Uterus (tissue), 4 donors: Measurements from ENCODE around the gene CLPTM1L. TPM values are rescaled to one million over a fixed set of nuclear protein-coding genes. Genes with fewer than 3 reads are reported as not detected.
"Not testable (repeated sequence)": the region's sequence is repeated elsewhere in the genome, so short reads cannot be mapped to it uniquely, and the experiment has no call there.

Source experiments
- DNase-seq, 2 donors: peaks; one replicate each; pipeline ENCODE4 v3.0.0-alpha.2; 2019 to 2020
- H3K27ac ChIP-seq, 2 donors: fragments of 200-600 bp; sonication (generic); 1 replicate in 1 of 2; 2 replicates in 1 of 2; pipeline ENCODE4 v1.5.1; 2016 to 2018
- H3K27me3 ChIP-seq, 2 donors: fragments of 200-600 bp; sonication (generic); one replicate each; pipeline ENCODE4 v1.5.1; 2018 to 2019; ENCODE audit warnings: control low read depth in 1 of 2
- H3K36me3 ChIP-seq, 2 donors: fragments of 200-600 bp; sonication (generic); one replicate each; pipeline ENCODE4 v1.5.1; 2019; ENCODE audit warnings: control low read depth in 1 of 2
- H3K4me1 ChIP-seq, 2 donors: fragments of 200-600 bp; sonication (generic); one replicate each; pipeline ENCODE4 v1.5.1; 2018 to 2019; ENCODE audit warnings: control low read depth in 1 of 2
- H3K4me3 ChIP-seq, 2 donors: fragments of 200-600 bp; sonication (generic); 1 replicate in 1 of 2; 2 replicates in 1 of 2; pipeline ENCODE4 v1.5.1; 2018 to 2019; ENCODE audit warnings: mild to moderate bottlenecking in 1 of 2
- H3K9me3 ChIP-seq, 2 donors: fragments of 200-600 bp; sonication (generic); one replicate each; pipeline ENCODE4 v1.5.1; 2019; ENCODE audit warnings: control low read depth in 1 of 2
- CTCF ChIP-seq, 4 experiments: fragments of 200-600 bp in 2 of 4; fragments of 450-650 bp in 2 of 4; sonication (generic) in 2 of 4; IDR thresholded peaks; one replicate each; pipeline ENCODE4 v1.5.1; 2016 to 2019; ENCODE audit warnings: antibody characterized with exemption in 4 of 4, mild to moderate bottlenecking in 2 of 4, moderate library complexity in 1 of 4
- POLR2A ChIP-seq, 2 donors: fragments of 450-650 bp; IDR thresholded peaks; one replicate each; pipeline ENCODE4 v1.6.1; 2016; ENCODE audit warnings: antibody characterized with exemption in 2 of 2, mild to moderate bottlenecking in 1 of 2, moderate library complexity in 1 of 2
- intact Hi-C: fragments of 100-400 bp; cut with DNase I; formaldehyde crosslinking; loops from one replicate; pipeline ENCODE4 v1.15.1; 2023; ENCODE audit warnings: low total_unique reads
- total RNA-seq, 4 donors: library from RNA; depleted of rRNA in 3 of 4; stranded (reverse); fragments of >200 nt in 3 of 4; gene quantifications; one replicate each; pipeline versions ENCODE4 v1.1.0 to v1.2.4, GENCODE V29; 2014 to 2023
- donor health status: DM: yes; HTN: yes; CAD: no.

The CLPTM1L gene
- total RNA-seq, 4 donors from 2014 or later = 63.2 to 74.3 (median 71.1) TPM

DNA sequence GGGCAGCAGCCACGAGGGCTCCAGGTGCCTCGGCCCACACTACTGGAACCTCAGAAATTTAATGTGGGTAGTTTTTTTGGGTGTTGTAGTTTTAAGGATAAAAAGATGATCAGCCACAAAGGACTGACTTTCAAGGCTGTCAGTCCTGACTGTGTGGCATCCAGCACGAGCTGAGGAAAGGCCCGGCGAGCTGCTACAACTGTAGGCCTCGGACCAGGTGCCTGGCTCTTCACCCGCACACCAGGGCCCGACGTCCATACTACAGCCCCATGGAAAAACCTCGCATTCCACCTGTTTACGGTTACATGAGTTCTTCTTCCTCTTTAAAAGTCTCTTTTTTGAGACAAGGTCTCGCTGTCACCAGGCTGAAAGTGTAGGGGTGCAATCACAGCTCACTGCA is 2.6 kb downstream of the CLPTM1L start:
- intact Hi-C loops = no loop called here
- H3K36me3 ChIP-seq = no peaks in the 10 kb centered on the region
- H3K9me3 ChIP-seq = no peaks in the 10 kb centered on the region
- no peak overlapping the region for H3K27ac ChIP-seq
- TF ChIP-seq POLR2A (IDR thresholded peaks at IDR 0.05) = no peak
- no peak for TF ChIP-seq CTCF (IDR thresholded peaks at IDR 0.05)
- no peak for DNase-seq
- peaks cover 0 to 17% of the 10 kb centered on the region in 2 donors for H3K4me1 ChIP-seq
- no peak overlapping the region for H3K4me3 ChIP-seq
- no peaks in the 10 kb centered on the region for H3K27me3 ChIP-seq

DNA sequence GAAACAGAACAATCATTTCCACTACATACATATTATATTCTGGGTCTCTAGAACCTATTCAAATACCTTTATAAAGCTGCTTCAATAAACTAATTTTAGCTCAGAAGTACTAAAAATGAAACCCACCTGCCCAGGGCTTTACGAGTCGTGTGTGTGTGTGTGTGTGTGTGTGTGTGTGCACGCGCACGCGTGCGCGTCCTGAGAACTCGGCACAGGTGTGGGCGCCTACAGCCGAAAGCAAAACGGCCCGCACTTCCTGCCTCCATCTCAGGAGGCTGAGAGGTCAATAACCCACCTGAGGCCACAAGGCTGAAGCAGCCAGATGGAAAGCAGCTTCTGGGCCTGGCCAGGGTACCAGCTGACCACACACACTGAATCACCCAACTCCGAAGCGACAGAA is 3.0 kb downstream of the CLPTM1L start:
- Histone ChIP-seq H3K9me3 (no peaks in the 10 kb centered on the region), H3K27ac (no peak overlapping the region), H3K36me3 (no peaks in the 10 kb centered on the region), H3K4me3 (no peak overlapping the region), H3K4me1 (peaks cover 0 to 17% of the 10 kb centered on the region in 2 donors), H3K27me3 (no peaks in the 10 kb centered on the region)
- intact Hi-C loops = no loop called here
- TF ChIP-seq POLR2A (IDR thresholded peaks at IDR 0.05) (no peak), CTCF (IDR thresholded peaks at IDR 0.05) (no peak)
- no peak for DNase-seq

- H3K9me3 ChIP-seq, intact Hi-C loops, H3K27ac ChIP-seq, H3K27me3 ChIP-seq, H3K4me3 ChIP-seq, H3K4me1 ChIP-seq, DNase-seq, H3K36me3 ChIP-seq: not testable (repeated sequence)
Measured at GRCh38 chr5:1339818-1340210, 5.1 kb downstream of the CLPTM1L start.

GRCh38 chr5:1339139-1339817 is 5.6 kb downstream of the CLPTM1L start:
- H3K27me3 ChIP-seq, H3K36me3 ChIP-seq, H3K4me3 ChIP-seq, H3K9me3 ChIP-seq, DNase-seq, intact Hi-C loops, H3K4me1 ChIP-seq, H3K27ac ChIP-seq: not testable (repeated sequence)

GRCh38 chr5:1338506-1339070 is 6.3 kb downstream of the CLPTM1L start:
- TF ChIP-seq POLR2A (IDR thresholded peaks at IDR 0.05) (no peak), CTCF (IDR thresholded peaks at IDR 0.05) (no peak)
- H3K9me3 ChIP-seq = no peaks in the 10 kb centered on the region
- no peaks in the 10 kb centered on the region for H3K27me3 ChIP-seq
- peaks cover 0 to 4% of the 10 kb centered on the region in 2 donors for H3K4me1 ChIP-seq
- H3K36me3 ChIP-seq = no peaks in the 10 kb centered on the region
- intact Hi-C loops = no loop called here
- H3K4me3 ChIP-seq = no peak overlapping the region
- no peak overlapping the region for H3K27ac ChIP-seq
- no peak for DNase-seq

DNA sequence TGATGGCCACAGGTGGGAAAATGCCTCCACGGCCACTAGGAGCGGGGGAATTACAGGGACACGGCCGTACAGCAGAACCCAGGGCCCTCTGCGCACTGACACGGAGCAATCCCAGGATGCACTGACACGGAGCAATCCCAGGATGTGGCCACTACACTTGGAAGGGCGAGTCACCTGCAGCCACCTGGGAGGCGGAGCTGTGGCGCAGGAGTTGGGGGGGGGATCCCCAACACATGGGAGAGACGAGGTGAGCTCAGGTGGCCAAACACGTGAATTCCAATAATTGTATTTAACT is 6.8 kb downstream of the CLPTM1L start:
- Histone ChIP-seq H3K27me3 (no peaks in the 10 kb centered on the region), H3K4me3 (no peak overlapping the region), H3K36me3 (no peaks in the 10 kb centered on the region), H3K27ac (no peak overlapping the region), H3K9me3 (no peaks in the 10 kb centered on the region), H3K4me1 (no peaks in the 10 kb centered on the region)
- no peak for TF ChIP-seq POLR2A (IDR thresholded peaks at IDR 0.05)
- no peak for TF ChIP-seq CTCF (IDR thresholded peaks at IDR 0.05)
- no peak for DNase-seq
- intact Hi-C loops = no loop called here
